HG02885 (cell line): Measurements from ENCODE around the gene FRMD4B.

ENCODE experiments used
- ATAC-seq: cut with Tn5 transposase; IDR thresholded peaks from one replicate; pipeline ENCODE4 v1.9.1; 2021; ENCODE audit warnings: mild to moderate bottlenecking; ENCODE audit not compliant: unreplicated experiment, poor library complexity

The FRMD4B gene

DNA sequence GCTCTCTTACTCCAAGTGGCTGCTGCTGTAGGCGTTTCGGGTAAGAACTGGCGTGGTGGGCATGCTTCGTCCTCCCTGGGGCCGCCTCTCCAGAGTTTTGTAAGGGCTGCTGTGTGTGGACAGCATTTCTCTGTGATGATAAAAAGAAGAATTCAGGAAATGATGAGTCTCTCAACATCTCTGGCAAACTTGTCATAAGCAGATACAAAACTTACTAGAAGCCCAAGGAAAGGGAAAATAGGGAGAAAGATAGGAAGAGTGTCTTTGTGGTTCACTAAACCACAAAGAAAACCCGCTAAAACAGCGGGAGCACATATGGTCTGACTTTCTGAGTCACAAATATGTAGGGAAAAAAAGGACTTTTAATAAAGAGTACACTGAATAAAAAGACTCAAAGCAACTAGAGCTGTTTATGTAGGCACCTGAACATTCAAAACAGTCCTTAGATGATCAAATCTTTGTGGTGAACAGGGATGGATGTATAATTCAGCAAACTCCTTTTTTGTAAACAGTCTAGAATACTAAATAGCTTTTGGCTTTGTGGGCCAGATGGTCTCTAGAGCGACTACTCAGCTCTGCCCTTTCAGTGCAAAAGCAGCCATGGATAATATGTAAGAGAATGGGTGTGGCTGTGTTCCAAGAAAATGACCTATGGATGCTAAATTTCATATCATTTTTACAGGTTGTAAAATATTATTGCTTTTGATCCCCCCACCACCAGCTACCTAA is 203.1 kb downstream of the FRMD4B start:
- no peak for ATAC-seq

GRCh38 chr3:69181592-69182211 is 204.2 kb downstream of the FRMD4B start:
- ATAC-seq, result no peak

GRCh38 chr3:69180869-69181591 is 204.9 kb downstream of the FRMD4B start:
- ATAC-seq, result no peak

GRCh38 chr3:69179740-69180372 is 206.0 kb downstream of the FRMD4B start:
- no peak for ATAC-seq

DNA sequence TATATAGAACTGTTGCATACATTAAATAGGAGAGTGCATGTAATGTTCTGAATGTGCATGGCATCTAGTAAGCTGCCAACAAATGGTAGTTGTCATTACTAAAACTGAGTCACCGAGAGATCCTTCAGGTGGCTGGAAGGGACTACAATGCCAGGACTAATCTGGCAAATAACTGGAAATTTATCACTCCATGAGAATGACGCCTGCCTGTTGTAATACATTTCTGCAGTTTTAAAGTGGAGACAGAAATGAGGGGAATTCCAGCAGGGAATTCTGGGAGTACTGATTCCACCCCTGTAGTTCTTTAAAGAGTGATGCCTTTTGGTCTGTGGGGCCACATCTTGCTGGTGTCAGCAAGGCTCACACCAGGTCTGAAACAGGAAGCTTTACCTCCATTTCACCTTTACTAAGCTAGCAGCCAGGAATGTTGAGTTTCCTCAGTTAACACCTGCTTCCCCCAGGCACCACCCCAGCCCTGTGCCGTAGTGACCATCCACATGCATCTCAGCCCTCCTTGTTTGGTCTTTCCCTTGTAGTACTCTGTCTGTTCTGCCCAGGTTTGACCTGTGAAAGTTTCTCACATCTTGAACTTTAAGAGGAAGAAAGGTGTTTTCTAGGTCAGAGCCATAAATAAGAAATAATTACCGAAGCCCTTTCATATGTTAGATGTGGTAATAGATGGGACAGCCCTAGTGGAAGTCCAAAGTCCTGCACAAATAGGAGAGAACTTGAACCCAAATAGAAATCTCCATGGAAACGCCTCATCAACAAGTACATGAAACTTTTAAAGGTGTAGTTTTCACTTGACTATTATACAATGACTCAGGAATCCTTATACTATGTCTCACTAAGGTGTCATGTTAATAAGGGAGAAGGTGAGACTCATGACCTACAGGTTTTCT is 206.8 kb downstream of the FRMD4B start:
- ATAC-seq, result no peak

GRCh38 chr3:69178082-69178481 is 207.8 kb downstream of the FRMD4B start:
- no peak for ATAC-seq

- ATAC-seq, result no peak
These were observed 210.8 kb downstream of the FRMD4B start for GRCh38 chr3:69174871-69175737.

GRCh38 chr3:69174445-69174844 is 211.4 kb downstream of the FRMD4B start:
- ATAC-seq, result no peak

GRCh38 chr3:69172058-69172457 is 213.8 kb downstream of the FRMD4B start:
- no peak for ATAC-seq

GRCh38 chr3:69166446-69166845 is 219.4 kb downstream of the FRMD4B start:
- ATAC-seq, result no peak

DNA sequence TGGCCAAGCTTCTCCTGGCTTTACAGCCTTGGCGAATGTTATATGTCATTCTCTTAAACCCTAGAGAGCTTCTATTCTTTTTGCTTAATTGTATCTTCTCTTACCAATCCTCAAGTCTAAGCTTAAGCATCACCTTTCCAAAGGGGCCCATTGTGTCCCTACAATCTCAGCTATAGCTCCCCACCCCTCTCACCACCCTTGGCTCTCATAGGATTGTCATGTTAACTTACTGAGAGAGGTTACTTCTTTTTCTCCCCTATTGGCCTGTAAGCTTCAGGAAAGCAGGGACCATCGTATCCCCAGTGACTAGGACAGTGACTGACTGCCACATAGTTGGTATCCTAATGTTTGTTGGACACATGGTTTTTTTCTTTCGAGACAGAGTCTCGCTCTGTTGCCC is 220.1 kb downstream of the FRMD4B start:
- no peak for ATAC-seq

DNA sequence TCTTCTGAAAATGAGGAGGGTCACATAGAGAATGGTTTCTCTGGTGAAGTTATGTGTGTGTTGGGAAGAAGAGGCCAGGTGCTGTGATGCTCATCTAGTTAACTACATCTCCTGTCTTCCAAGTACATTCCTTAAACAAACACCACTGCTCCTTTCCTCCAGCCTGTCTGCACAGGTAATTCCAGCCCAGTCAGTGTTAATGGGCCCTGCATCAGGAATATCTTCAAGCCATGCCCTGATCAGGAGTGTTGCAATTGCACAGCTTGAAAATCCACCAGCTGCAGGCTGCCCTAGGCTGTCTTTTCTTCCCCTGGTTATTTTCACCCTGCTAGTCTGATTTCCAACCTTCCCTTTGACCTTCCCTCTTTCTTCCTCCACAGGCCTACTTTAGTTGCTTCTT is 221.6 kb downstream of the FRMD4B start:
- ATAC-seq, result no peak

DNA sequence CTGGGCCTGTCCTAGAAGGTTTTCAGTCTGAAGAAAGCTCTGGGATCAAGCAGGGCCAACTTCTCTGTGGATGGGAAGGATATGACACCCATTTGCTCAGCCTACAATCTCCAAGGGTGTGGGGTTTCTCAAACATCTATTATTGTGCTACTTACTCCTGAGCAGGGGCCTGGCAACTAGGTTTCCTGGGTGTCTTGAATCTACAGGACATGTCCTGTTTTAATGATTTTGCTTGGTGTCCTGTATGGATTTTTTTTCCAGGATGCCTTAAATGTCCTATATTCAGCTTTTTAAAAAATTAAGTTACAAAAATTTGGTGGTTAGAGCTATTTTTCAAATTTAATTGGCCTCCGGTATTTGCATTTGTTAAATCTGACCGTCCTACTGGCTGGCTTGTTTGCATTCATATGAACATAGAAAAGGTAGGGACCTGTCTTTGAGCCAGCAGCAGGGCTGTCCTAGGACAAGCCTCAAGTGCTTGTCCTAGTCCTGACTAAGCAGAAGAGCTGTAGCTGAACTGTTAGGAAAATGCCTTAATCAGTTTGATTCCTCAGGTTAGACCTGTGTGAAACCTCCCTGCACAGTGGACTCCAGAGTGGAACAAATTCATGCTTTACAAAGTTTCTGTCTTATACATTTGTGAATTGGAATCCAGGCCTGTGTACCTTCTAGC is 223.4 kb downstream of the FRMD4B start:
- no peak for ATAC-seq

DNA sequence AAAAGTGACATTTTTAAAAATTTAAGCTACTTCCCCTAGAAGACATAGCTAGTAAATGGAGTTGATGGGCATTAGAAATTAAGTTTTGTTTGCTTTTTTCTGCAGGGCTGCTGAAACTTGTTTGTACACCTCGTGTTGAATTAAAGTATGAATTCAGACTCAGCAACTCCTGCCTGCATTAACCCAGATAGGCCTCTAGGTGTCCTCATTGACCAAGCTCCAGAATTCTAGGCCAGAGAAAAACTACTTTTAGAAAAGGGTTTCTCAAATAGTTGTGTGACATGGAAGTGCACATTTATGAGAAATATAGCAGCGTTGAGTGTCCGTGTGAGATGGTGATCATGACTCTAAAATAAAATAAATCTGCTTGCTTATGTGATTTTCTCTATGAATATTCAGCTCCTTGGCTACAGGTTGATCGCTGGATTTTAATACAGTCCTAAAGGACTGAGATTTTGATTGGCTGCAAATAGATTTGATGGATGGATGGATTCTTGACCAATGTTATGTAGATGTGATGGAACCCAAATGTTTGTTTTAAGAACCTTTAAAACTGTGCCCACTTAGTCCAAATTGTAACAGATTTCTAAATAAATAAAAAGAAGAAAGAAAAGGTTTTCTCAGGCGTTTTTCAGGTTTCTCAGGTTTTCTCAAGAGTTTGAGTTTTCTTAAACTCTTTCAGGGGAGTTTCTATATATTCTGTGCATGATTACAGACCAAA is 224.1 kb downstream of the FRMD4B start:
- peak; percentile 61 for ATAC-seq

DNA sequence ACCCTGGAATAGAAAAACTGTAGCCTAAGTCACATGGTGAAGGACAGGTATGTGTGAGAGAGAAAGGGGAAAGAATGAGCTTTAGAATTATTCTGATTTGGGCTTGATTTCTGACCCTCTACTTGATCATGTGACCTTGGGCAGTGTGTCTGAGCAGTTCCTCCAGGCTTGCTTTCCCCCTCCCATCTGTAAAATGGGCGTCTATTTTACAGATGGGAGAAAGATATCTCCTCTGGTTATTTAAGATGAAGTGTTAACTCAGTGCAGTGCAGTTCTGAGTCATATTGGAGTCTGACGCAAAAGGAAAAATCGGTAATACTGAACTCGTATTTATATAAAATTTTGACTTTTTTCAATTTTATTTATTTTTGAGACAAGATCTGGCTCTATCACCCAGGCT is 225.4 kb downstream of the FRMD4B start:
- ATAC-seq, result no peak

DNA sequence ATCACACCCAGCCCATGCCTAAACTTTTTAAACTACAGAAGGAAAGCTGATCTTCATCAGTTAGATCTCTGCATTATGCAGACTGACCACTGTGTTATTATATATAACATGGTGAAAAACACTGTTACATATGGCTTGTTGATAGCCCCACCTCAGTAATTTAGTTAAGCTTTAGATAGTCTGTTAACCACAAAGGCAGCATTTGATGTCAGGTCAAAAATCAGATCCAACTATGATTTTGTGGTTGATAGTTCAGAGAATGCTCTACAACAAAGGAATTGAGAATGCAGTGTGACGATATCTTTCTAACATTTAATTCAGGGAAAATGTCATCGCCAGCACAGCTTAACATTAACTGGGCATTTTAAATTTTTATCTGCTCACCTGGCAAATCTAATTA is 225.8 kb downstream of the FRMD4B start:
- ATAC-seq, result no peak

- ATAC-seq, result no peak
These were observed 236.3 kb downstream of the FRMD4B start for GRCh38 chr3:69149586-69149985.

- ATAC-seq, result no peak
These were observed 240.2 kb downstream of the FRMD4B start for GRCh38 chr3:69145688-69146087.
